Fibroblast of lung (primary cell): ENCODE results near the gene STXBP5L. TPM values are rescaled to one million over a fixed set of nuclear protein-coding genes. Genes with fewer than 3 reads are reported as not detected.
"Not testable (repeated sequence)": the region's sequence is repeated elsewhere in the genome, so short reads cannot be mapped to it uniquely, and the experiment has no call there.

ENCODE experiments used
- DNase-seq, 2 donors: peaks; one replicate each; pipeline versions ENCODE4 v3.0.0 to v3.0.0-alpha.2; 2010; ENCODE audit warnings: low read depth in 2 of 2
- H2AFZ ChIP-seq: 2 replicates; pipeline ENCODE4 v1.5.1; 2012; ENCODE audit warnings: low read length, control low read depth, inconsistent platforms
- H3K27ac ChIP-seq: 2 replicates; pipeline ENCODE4 v1.5.1; 2011; ENCODE audit warnings: low read length, control low read depth; ENCODE audit not compliant: insufficient read depth
- H3K27me3 ChIP-seq: 2 replicates; pipeline ENCODE4 v1.5.1; 2011; ENCODE audit warnings: mild to moderate bottlenecking, low read length; ENCODE audit not compliant: control insufficient read depth, insufficient read depth
- H3K36me3 ChIP-seq: 2 replicates; pipeline ENCODE4 v1.5.1; 2011; ENCODE audit warnings: low read length; ENCODE audit not compliant: control insufficient read depth, insufficient read depth
- H3K4me1 ChIP-seq: 2 replicates; pipeline ENCODE4 v1.5.1; 2011; ENCODE audit warnings: low read length; ENCODE audit not compliant: control insufficient read depth, insufficient read depth; ENCODE audit errors: extremely low read depth
- H3K4me2 ChIP-seq: 2 replicates; pipeline ENCODE4 v1.5.1; 2011; ENCODE audit warnings: low read length, control low read depth; ENCODE audit not compliant: insufficient read depth; ENCODE audit errors: extremely low read depth
- H3K4me3 ChIP-seq, 4 experiments: fragments of 200-600 bp in 1 of 4; sonication (generic) in 1 of 4; replicated peaks in 1 of 4; 2 replicates each; pipeline ENCODE4 v1.5.1; 2011 to 2016; ENCODE audit warnings: low read length in 4 of 4, low read depth in 3 of 4, mild to moderate bottlenecking in 3 of 4, control low read depth in 2 of 4, inconsistent platforms in 1 of 4, mixed read lengths in 1 of 4; ENCODE audit not compliant: insufficient read depth in 1 of 4; ENCODE audit errors: control extremely low read depth in 1 of 4
- H3K79me2 ChIP-seq: 2 replicates; pipeline ENCODE4 v1.5.1; 2012; ENCODE audit warnings: mild to moderate bottlenecking, low read length, inconsistent platforms; ENCODE audit not compliant: control insufficient read depth, insufficient read depth
- H3K9ac ChIP-seq: 2 replicates; pipeline ENCODE4 v1.5.1; 2011; ENCODE audit warnings: mild to moderate bottlenecking, low read length, control low read depth; ENCODE audit not compliant: insufficient read depth
- H3K9me3 ChIP-seq: 2 replicates; pipeline ENCODE4 v1.5.1; 2012; ENCODE audit warnings: low read depth, low read length; ENCODE audit not compliant: control insufficient read depth, insufficient read depth
- H4K20me1 ChIP-seq: 2 replicates; pipeline ENCODE4 v1.5.1; 2011; ENCODE audit warnings: low read length; ENCODE audit not compliant: control insufficient read depth, insufficient read depth; ENCODE audit errors: extremely low read depth
- EZH2 ChIP-seq: IDR thresholded peaks from 2 replicates; pipeline ENCODE4 v1.5.1; 2012; ENCODE audit warnings: low read length, control low read depth, mild to moderate bottlenecking; ENCODE audit errors: missing control alignments
- polyA plus RNA-seq, 2 donors: library from polyadenylated mRNA; depleted of rRNA in 1 of 2; stranded (reverse) in 1 of 2; unstranded in 1 of 2; fragments of >200 nt; gene quantifications; 2 replicates each; pipeline ENCODE4 v1.2.1, GENCODE V29; 2011 to 2012; ENCODE audit warnings: missing spikeins in 1 of 2
- total RNA-seq: library from RNA; depleted of rRNA; stranded (reverse); fragments of >200 nt; gene quantifications from 2 replicates; pipeline ENCODE4 v1.2.1, GENCODE V29; 2014
- TF ChIP-seq, protein P1 (sequence below), 2 donors: IDR thresholded peaks in 1 of 2; conservative IDR thresholded peaks in 1 of 2; 1 replicate in 1 of 2; 2 replicates in 1 of 2; pipeline ENCODE4 v1.5.1; 2011 to 2012; ENCODE audit warnings: low read length in 2 of 2, control low read depth in 1 of 2, inconsistent platforms in 1 of 2, low read depth in 1 of 2, mild to moderate bottlenecking in 1 of 2

Gene STXBP5L
- total and polyA plus RNA-seq, 2 donors (not counting 1 experiment from before 2014, with no cell fraction given), result not detected

- Histone ChIP-seq H3K4me3 (no peak overlapping the region), H3K9ac (no peak overlapping the region), H3K4me2 (no peak overlapping the region), H3K27me3 (no peaks in the 10 kb centered on the region), H2AFZ (no peak overlapping the region), H3K79me2 (no peaks in the 10 kb centered on the region), H3K27ac (no peak overlapping the region), H4K20me1 (no peaks in the 10 kb centered on the region), H3K4me1 (no peaks in the 10 kb centered on the region), H3K9me3 (no peaks in the 10 kb centered on the region), H3K36me3 (no peaks in the 10 kb centered on the region)
- DNase-seq, result no peak
- TF ChIP-seq, protein P1, sequence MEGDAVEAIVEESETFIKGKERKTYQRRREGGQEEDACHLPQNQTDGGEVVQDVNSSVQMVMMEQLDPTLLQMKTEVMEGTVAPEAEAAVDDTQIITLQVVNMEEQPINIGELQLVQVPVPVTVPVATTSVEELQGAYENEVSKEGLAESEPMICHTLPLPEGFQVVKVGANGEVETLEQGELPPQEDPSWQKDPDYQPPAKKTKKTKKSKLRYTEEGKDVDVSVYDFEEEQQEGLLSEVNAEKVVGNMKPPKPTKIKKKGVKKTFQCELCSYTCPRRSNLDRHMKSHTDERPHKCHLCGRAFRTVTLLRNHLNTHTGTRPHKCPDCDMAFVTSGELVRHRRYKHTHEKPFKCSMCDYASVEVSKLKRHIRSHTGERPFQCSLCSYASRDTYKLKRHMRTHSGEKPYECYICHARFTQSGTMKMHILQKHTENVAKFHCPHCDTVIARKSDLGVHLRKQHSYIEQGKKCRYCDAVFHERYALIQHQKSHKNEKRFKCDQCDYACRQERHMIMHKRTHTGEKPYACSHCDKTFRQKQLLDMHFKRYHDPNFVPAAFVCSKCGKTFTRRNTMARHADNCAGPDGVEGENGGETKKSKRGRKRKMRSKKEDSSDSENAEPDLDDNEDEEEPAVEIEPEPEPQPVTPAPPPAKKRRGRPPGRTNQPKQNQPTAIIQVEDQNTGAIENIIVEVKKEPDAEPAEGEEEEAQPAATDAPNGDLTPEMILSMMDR (conservative IDR thresholded peaks at IDR 0.05 in 1 of 2, IDR thresholded peaks at IDR 0.05 in 1 of 2; ENCODE audit: low read depth in 1 of 2, low read length in 2 of 2), result no peak
Observed at GRCh38 chr3:120892921-120893320, 15.1 kb upstream of the STXBP5L start.

DNA sequence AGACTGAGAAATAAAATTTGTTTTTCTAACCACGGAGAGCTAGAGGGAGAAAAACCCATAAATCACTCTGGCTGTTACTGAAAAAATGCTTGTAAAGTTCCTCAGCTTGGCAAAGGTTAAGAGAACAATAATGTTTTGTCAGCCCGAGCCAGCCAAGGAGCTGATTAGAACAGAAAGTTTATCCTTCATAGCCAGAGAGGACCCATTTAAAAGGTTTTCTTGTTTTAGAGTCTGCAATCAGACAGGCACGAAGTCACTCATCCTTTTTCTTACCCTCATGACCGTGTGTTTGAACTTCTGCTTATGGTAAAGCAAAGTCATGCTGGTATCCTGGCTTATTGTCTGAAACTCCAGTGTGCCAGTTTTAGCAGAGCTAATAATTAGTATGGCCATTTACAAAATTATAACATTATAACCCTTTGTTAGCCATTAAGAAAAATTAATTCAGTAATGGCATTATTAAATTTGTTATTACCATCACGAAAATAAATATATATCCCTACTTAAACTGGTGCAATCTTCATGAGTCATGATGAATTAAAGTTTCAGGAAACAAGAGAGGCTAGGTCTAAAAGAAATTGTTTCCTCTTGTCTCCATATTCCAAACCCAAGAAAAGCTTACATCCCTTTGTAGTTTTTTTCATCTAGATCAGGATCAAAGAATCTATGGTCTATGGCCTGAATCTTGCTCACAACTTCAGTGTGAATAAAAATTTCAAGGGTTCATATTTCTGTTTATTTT lies 13.5 kb upstream of the STXBP5L start:
- Histone ChIP-seq H3K4me1 (no peaks in the 10 kb centered on the region), H3K9me3 (no peaks in the 10 kb centered on the region), H2AFZ (no peak overlapping the region), H3K36me3 (no peaks in the 10 kb centered on the region), H3K27me3 (no peaks in the 10 kb centered on the region), H3K27ac (no peak overlapping the region), H3K79me2 (no peaks in the 10 kb centered on the region), H3K4me2 (no peak overlapping the region), H3K4me3 (no peak overlapping the region), H3K9ac (no peak overlapping the region), H4K20me1 (no peaks in the 10 kb centered on the region)
- DNase-seq, result peak in 1 of 2 donors; percentile 75
- TF ChIP-seq, protein P1 (conservative IDR thresholded peaks at IDR 0.05 in 1 of 2, IDR thresholded peaks at IDR 0.05 in 1 of 2; ENCODE audit: low read depth in 1 of 2, low read length in 2 of 2), result no peak
- no peak for TF ChIP-seq EZH2

DNA sequence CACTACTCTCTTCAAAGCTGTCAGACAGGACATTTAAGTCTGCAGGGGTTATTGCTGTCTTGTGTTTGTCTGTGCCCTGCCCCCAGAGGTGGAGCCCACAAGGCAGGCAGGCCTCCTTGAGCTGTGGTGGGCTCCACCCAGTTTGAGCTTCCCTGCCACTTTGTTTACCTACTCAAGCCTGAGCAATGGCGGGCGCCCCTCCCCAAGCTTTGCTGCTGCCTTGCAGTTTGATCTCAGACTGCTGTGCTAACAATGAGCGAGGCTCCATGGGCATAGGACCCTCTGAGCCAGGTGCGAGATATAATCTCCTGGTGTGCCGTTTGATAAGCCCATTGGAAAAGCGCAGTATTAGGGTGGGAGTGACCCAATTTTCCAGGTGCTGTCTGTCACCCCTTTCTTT lies 6.3 kb upstream of the STXBP5L start:
- not testable (repeated sequence) for H3K27me3 ChIP-seq, H3K36me3 ChIP-seq, H3K9me3 ChIP-seq, H3K27ac ChIP-seq, H3K9ac ChIP-seq, DNase-seq, H2AFZ ChIP-seq, H3K4me3 ChIP-seq, H4K20me1 ChIP-seq, H3K4me1 ChIP-seq, H3K79me2 ChIP-seq, H3K4me2 ChIP-seq
